Activated naive CD4-positive, alpha-beta T cell (primary cell): ENCODE measurements around the gene TOP2B.

ENCODE experiments used
- DNase-seq, 4 experiments: peaks; one replicate each; lab custom pipeline; 2025; lab: John Stamatoyannopoulos, UW

TOP2B gene

DNA sequence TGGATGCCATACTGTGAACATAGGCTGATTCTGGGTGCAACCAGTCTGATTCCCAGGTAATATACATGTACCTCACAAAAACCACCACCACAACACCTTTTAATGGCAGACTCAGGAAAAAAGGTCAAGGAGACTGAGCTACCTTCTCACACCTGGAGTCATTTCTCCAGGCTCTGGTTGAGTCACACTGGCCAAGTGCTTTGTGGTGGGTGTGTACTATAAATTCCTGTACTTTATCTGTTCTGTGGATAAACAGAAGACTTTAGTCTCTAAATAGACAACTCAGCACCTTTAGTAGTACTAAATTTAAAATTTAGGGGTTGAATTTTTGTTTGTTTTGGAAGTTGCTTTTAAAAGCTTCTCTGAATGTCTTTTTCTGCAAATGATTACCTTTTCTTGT lies 46.7 kb downstream of the TOP2B start:
- no peak for DNase-seq

DNA sequence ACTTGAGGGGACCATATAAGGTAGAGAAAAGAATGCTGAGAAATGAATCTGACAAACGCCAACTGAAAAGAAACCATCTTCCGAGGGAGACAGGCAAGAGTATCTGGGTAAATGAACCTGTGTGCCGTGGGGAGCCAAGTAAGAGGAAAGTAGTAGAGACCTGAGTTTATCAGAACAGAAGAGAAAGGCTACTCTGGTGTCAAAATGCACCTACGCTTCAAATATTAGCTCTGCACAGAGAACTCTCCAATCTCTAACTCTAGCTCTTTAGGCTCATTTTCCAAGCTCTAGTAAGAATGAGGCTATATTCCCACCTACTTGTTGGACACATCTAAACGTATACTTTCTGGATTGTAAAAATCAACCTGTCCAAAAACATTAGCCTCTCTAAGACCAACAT lies 53.5 kb downstream of the TOP2B start:
- no peak for DNase-seq

DNA sequence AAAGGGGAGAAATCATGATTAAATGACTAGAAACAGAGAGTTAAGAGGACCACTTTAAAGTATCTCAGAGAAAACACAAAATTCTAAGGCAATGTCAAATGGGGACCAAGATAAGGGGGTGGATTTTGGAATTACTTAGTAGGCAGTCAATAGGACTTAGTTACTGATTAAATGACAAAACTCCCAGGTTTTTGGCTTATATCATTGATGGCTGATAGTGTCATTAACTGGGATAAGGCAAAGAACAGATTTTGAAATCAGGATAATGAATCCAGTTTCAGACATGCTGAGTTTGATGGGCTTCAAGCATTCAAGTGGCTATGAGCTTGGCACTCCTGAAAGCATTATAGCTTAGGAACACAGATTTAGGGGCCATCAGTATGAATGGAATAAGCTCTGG lies 53.9 kb downstream of the TOP2B start:
- no peak for DNase-seq

DNA sequence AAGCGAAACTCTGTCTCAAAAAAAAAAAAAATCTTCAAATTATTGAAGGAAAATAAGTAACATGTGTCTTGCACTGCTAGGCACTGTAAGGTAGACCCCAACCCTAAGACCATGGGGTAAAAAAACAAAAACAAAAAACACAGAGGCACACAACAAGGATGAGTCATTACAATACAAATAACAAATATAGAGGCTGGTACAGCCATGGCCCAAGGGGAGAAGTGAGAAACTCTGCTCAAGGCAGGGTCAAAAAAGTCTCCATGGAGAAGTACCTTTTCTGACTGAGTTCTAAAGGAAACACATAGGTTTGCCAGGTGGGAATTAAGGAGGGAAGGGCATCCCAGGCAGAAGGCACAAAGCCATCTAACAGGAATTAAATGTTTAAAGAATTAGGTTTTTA lies 54.5 kb downstream of the TOP2B start:
- DNase-seq = no peak

DNA sequence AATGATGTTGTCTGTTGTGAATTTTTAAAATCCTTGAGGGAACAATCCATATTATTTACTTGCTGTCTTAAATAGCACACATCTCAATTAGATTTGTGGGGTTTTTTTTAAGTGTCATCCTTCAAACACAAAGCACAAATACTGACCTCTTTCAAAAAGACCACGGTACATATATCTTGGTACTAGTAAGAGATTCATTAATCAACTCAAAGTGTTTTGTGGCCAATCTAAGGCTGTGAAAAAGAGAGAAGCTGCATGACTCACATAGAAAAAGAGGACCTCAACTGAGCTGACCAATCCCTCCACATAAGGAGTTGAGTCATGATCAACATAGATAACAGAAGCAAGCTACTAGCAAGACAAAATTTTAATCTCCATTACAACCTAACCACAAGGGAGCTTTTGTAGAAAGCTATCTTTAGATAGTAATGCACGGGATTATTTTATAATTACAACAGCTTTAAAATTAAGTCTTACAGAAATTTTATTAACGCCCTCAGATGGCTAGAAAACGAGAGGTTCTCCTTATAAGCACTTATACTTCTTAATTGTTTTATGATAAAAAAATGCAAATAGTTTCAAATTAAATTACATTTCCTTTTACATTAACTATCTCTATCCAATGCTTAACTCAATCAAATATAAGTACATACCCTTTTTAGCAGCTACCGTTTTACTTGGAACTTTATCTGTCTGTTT lies 60.5 kb downstream of the TOP2B start:
- no peak for DNase-seq

DNA sequence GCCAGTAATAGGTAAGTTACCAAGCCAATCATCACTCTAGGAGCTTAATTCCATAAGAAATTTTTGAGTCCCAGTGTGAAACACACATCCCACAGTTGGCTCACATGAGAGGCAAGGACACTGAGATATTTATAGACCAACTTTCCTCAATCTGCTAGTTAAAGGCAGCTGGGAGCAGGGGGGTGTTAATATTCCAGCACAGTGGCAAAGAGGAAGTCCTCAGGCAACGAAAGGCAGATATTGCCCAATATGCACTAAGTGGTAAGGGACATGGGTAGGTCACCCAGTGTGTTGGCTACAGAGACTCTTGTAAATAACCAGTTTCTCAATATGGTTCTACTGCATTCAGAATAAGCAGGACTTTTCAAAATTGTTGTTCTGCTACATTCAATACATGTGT lies 61.0 kb downstream of the TOP2B start:
- no peak for DNase-seq

DNA sequence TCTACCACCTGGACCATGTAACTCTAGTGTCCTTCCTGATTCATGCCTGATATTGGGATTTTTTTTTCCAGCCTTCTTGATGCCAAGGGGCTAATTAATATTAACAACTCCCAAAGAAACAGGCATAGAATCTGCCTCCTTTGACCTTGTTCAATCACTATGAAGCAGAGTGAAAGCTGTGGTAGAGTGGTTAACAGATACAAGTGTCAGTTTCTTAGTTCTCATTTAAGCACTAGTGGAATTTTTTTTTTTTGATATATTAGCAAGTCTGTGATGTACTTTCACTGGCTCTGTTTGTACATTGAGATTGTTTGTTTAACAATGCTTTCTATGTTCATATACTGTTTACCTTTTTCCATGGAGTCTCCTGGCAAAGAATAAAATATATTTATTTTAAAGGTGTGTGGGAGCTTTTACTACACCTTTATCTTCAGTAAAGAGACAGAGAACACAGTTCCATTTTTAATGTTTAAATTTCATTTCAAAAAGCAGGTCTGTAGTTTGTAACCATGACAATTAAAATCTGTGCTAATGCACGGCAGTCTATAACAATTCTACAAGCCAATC lies 67.1 kb downstream of the TOP2B start:
- DNase-seq = no peak

DNA sequence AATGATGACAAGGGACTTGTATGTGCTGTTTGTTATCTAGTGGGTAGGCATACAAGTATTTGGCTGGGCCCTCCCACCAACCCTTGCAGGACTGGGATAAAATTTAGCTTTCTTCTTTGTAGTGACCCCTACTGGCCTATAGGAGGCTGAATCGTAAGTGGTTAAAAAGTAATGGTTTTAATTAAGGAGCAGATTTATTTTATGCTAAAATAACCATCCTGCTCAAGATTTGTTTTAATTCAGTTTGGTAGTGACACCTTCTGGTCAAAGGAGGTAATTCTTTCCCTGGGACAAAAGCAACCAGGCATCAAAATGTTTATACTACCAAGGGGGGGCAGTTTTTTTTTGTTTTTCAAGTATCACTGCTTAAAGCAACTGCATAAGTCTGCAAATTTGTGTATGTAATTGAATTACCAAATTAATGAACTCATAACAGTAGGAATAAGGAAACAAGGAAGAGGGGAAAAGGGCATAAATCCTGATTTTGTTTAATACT lies 70.7 kb downstream of the TOP2B start:
- no peak for DNase-seq

DNA sequence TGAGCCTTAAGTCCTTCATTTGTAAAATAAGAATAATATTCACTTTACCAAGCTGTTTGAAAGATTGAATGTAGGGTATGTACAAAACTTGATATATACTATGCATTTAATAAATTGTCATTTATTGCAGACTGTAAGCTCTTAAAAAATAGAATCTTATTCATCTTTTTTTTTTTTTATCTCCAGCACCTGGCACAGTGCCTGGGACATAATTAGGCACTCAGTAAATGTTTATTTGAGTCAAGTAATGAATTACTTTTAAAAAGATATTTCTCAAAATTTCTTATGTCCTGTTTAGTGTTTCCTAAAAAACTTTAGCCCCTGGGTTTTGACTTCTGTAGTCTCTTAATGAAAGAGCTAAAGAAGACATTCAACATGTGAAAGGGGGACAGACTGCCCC lies 71.7 kb downstream of the TOP2B start:
- no peak for DNase-seq

DNA sequence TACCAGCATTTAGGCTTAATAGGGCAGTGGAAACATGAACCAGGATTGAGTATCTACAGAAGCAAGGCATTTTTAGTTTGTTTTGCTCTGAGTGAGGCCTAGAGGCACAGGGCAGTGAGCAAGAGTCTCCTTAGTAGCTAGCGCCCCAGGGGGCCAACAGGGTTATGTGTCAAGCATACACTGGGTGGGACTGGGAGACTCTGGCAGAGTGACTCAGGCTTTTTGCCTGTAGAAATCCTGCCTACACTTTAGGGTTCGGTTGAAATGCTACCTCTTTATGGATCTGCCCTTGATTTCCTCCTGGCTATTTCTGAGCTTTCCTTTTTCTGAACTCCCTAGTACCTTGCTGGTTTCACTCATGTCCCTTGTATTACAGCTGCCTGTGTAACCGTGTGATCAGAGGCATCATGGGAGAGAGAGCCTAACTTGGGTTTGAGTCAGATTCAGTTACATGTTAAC lies 72.2 kb downstream of the TOP2B start:
- DNase-seq = no peak

DNA sequence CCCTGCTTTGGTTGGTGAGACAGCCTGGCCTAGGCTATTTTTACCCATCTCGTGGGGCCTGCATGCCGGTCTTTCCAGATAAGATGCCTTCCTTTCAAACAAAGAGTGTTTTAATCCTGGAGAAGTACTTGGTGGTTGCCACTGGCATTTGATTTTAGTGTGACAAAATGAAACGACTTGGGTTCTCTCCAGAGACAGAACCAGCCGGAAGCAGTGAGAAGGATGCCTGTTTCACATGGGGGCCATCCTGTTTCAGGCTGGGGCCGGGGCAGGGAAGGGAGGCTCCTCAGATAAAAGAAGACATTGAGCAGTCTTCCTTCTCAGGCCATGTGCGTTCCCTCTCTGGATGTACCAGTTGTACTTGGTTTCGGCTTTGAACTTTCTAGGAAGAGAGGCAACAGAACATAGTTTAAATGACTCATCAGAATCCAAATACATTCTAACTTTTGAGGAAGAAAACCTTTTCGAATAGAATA lies 74.9 kb downstream of the TOP2B start:
- DNase-seq = no peak

DNA sequence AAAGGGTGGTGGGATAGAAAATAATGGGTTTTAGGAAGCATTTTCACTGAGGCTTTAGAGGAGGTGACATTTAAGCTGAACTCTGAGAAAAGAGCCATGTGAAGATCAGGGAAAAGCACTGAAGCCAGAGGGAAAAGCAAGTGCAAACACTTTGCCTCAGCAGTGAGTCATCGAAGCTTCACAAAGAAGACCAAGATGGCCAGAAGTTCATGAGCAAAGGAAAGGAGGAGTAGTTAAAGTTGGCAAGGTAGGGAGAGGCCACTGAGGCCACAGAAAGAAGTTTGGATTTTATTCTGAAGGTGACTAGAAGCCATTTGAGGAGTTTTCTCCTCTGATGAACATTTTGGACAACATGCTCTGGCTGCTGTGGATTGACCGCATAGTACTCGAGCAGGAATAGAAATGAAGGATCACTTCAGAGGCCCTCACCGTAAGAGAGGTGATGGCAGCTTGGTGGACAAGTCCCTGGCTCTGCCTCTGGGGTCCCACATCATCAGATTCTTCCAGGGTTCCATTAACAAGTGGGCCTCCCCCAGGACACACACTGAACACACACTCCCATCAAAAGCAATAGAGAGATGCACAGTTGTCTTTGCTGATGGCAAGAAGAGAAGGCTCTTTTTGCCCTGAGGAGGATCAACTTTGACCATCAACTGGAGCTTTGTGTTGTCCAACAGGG lies 75.5 kb downstream of the TOP2B start:
- DNase-seq = no peak

DNA sequence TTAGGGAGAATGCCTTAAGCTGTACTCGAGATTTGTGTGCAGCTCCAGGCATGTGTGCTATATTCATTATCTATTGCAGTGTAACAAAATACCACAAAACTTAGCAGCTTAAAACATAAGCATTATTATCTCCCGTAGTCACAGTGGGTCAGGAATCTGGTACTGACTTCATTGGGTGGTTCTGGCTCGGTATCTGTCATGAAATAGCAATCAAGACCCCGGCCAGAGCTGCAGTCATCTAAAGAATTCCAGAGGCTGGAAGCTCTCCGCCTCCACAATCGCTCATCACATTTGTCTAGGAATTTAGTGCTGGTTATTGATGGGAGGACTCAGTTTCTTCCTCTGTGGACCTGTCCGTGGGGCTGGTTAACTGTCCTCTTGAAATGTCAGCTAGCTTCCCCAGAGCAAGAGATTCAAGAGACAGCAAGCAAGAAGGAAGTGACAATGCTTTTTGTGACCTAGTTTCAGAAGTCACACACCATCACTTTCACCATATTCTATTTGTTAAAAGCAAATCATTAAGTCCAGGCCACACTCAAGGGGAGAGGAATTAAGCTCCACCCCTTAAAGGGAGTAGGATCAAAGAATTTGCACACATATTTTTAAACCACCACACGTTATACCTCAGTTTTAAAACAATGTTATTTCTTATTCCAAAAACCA lies 76.1 kb downstream of the TOP2B start:
- no peak for DNase-seq

DNA sequence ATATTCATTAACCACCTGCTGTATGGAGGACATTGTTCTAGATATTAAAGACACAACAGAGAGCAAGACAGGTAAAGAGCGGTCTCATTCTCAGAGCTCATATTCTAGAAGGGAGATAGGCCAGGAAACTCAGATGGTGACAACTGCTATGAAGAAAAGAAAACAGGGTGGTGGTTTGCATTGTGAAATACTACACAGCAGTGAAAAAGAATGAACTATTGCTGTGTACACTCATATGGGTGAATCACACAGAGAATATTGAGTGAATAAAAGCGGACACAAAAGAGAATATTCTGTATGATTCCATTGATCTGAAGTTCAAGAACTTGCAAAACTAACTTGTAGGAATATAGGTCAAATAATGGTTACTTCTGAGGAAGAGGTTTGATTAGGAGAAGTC lies 76.7 kb downstream of the TOP2B start:
- DNase-seq = no peak

DNA sequence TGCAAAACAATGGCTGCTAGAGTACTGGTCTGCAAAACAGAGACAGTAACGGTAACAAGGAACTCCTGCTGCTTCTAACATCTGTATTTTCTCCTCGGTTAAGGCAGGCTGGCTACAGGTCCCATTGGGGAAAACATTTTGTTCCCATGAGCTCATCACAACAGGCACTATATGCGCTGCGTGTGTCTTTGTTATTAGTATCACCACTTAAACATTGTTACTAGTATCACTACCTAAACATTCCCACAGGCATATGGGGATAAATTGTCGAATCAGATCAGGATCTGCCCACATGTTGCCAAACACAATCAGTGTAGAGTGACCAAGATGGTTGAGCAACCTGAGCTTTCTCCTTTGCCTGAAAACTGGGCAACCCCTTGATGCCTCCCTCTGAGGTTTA lies 77.2 kb downstream of the TOP2B start:
- DNase-seq = no peak

DNA sequence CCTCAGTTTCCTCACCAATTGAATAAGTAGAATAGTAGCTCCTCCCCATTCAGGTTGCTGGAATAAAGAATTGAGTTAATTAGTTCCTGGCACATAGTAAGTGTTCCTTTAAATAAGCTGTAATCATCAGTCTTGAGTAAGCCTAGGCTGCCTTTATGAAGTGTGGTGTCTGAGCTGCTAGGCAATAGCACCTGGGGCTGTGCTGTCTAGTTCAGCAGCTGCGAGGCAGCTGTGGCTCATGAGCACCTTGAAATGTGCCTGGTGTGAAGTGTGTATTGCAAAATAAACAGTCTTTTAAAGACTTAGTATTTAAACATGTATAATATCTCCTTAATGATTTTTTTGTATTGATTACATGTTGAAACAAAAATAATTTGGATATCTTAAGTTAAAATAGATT lies 77.6 kb downstream of the TOP2B start:
- DNase-seq = no peak

DNA sequence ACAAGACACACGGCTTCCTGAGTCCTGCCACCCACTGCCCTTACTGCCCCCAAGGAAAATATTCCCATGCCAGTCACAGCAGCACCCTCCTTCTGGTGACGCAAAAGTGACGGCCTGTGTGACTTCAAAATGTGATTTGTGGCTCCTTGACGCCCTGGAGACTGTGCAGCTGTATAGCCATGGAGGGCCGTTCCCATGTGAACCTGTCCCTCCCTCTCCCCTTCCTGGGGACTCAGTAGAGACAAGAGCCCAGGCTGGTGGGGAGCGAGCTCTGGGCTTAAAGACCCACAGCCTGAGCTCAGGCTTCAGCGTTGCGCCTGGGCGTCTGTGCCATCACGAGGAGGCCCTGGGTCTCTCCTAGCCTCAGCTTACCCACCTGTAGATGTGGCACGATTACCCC lies 78.2 kb downstream of the TOP2B start:
- no peak for DNase-seq

DNA sequence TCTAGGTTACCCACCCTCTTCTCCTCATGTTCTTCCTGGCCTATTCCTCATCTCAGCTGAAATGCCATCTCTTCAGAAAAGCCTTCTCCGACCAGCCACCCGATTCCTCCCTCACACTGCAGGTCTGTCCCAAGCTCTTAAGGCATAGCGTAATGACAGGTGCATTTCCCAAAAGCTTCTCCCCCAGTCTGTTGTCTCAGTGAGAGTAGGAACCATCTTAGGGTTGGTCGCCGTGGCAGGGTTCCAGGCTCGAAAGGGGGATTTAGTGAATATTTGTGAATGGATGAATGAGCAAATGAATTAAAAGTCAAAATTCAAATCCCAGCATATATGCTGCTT lies 78.6 kb downstream of the TOP2B start:
- DNase-seq = no peak

DNA sequence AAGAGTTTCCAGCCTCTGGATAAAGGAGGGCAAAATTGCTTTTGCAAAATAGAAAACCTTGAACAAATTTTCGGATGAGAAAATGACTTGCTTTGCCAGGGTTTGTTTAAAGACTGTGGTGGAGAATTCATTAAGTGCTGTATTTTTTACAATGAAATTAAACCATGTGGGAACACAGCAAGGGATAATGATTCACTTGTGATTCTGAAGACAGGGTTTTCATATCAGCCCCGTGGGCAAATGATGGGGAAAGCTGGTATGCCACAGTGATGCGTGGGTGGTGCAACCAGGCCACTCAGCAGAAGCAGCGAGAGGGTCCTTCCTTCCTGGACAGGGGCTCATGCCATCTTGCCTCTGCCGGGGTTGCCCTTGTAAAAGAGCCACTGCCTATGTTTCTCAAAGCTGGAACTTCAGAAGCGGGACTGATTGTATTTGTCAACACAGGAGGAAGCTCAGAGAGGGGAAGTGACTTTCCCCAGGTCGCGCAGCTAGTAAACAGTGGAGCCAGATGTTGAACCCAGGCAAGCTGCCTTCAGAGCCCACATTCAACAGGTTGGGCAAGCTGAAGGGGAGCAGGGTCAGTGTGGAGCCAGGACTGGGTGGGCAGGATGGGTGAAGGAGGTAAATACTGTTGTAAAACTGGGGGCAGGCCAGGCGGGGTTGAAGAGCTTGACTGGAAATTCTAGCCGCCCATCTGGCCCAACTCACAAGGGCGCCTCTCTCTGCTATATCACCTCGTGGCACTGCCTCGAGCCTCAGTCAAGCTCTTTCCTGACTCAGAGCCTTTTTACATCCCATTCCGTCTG lies 79.1 kb downstream of the TOP2B start:
- DNase-seq = no peak

DNA sequence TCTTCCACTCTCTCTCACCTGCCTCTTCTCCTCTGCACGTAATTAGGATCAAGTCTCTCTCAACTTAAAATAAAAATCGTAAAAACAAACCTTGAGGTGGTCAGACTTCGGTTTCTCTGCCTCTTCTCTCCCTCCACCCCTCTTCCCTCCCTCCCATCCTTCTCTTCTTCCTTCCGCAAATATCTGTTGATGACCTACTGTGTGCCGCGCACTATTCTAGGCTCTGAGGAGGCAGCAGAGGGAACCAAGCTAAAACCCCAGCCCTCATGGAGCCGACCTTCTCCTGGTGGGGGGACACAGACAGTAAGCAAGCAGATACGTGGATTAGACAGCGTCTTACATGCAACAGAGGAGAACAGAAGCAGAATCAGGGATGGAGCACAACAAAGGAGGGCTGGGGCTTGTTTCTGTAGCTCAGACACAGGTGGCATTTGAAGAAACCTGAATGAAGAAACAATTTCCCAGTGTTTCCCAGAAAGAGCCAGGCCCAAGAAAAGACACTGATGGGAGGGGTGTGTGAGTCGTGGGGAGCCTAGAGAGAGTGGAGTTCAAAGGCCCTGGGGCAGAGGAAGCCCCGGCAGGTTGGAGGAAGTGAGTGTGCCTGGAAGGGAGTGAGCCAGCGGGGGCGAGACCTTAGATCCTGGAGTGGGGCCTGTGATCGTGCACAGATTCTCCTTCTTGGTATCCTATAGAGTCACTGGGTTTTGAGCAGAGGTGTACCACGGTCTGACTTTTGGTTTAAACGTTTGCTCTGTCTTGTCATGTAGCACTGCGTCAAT lies 80.5 kb downstream of the TOP2B start:
- DNase-seq = no peak

DNA sequence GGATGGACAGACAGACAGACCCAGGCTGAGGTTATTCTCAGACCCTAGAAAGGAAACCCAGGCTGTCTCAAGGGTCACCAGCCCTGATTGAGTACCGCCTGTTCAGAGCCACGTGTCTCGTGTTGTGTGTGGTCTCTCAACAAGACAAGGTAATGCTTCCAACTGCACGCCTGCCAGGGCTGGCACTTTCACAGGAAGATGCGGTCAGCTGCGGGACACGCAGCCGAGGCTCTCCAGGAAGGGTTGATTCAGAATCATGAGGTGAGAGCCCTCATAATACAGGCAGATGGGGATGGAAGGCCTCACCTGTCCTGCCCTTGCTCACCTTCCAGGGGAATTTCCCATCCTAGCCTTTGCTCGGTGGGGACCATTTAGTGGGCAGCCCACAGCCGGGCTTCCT lies 81.4 kb downstream of the TOP2B start:
- no peak for DNase-seq
